ENCODE data around the gene PCBP3.
"Not testable (repeated sequence)": the region's sequence is repeated elsewhere in the genome, so short reads cannot be mapped to it uniquely, and the experiment has no call there.

The PCBP3 gene

DNA sequence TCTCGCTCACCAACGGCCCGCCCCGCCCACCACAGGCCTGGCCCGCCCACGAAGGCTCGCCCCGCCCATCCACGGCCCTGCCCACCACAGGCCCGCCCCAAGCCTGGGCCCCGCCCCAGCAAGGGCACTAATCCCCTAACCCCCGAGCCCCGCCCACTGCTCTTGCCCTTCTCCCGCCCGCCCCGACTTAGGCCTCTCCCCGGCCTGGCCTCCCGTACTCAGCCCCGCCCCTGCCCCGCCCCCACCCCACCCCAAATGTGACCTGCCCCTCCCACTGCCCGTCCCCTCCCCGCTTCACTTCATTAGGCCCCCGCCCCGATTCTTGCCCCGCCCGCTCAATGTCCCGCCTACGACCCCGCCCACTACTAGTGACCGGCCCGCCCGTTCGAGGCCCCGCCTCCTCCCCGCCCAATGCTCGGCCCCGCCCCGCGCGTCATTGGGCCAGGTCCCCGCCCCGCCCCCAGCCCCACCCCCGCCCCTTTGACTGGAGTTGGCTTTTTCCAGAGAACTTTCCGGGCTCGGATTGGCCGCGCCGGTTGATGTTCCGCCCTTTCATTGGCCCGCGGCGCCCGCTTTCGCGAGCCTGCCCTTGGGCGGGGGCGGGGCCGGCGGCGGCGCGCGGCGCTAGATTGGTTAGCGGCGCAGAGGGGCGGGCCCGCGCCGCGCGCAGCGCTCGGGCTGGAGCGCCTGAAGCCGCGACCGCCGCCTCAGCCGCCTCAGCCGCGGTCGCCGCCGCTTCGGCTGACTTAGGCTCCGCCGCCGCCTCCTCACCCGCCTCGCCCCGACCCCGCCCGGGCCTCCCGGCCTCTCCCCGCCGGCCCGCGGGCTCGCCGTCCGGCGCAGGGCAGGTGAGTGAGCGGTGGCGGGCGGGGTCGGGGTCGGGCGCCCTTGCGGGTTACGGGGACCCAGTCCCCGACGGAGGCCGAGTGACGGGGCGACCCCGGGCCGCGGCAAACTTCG is at the start of gene PCBP3:
Gene PCBP3 (plus strand): TSS at position 705 of the 960 bp plus-strand sequence. CDS start 206,361 bp downstream, outside the sequence.
- peak; percentile 97 for DNase-seq (ENCODE audit: low read depth)

DNA sequence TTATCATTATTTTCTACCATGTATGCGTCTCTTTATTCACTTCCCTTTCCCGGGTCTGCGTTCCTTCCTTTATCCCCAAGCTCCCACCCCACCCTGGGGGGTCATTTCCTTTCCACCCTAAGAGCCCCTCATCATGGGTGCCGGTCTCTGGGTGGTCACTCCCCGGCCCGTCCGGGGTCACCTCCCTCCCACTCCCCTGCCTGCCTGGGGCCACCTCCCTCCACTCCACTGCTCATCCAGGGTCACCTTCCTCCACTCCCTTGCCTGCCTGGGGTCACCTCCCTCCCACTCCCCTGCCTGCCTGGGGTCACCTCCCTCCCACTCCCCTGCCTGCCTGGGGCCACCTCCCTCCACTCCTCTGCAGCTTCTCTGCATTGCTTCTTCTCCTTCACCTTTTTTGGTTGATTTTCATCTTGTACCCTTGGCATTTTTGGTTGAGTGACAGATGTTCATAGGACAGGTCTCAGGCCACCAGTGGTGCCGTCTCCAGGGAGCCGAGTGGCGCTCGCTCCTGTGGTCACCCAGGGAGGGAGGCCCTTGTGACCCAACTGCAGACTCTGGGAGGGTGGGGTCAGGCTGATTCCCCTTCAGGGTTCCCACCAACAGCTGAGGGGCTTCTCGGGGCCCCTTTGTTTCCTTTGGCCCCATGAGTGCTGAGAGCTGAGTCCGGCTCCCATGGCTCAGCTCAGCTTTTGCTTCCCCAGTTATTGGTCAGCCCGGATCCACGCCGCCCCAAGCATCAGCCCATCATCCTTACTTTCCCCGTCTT is 48.6 kb upstream of the PCBP3 start:
- DNase-seq (ENCODE audit: low read depth), result no peak

GRCh38 chr21:45595574-45596295 is 47.8 kb upstream of the PCBP3 start:
- no peak for DNase-seq (ENCODE audit: low read depth)

DNA sequence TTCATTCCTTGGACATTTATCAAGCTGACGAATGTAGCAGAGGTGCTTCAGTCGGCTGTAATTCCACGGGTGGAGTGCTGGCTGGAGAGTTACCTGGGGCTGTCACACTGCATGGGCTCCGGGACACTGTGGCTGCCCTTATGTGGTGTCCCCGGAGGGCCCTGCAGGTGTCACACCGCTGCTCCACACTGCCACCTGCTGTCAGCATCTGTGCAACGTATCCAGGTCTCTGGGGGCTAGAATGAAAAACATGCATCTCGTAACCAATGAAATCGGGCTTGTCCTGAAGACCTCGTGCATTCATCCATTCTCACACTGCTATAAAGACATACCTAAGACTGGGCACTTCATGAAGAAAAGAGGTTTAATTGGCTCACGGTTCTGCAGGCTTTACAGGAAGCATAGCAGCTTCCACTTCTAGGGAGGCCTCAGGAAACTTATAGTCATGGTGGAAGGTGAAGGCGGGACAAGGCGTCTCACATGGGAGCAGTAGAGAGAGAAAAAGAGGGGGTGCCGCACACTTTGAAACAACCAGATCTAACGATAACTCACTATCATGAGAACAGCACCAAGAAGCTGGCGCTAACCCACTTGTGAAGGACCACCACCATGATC is 46.7 kb upstream of the PCBP3 start:
- DNase-seq (ENCODE audit: low read depth), result peak; percentile 64

DNA sequence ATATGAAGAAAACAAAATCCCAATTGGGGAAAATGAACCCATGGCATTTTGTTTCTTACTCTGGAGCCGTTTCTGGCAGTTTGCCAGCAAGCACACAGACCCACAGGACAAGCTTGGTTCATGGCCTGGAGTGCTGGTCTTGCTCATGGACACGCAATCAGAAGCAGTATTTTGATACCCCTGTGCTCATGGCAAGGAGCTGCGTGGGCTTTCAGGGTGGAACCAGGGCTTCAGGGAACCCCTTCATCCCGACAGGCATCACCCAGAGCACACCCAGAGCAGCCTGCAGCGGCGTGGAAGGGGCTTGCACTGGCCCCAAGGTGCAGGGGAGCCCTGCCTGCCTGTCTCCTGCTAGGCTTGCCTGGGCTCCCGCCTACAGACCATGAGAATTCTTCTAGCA is 45.4 kb upstream of the PCBP3 start:
- DNase-seq (ENCODE audit: low read depth), result no peak

DNA sequence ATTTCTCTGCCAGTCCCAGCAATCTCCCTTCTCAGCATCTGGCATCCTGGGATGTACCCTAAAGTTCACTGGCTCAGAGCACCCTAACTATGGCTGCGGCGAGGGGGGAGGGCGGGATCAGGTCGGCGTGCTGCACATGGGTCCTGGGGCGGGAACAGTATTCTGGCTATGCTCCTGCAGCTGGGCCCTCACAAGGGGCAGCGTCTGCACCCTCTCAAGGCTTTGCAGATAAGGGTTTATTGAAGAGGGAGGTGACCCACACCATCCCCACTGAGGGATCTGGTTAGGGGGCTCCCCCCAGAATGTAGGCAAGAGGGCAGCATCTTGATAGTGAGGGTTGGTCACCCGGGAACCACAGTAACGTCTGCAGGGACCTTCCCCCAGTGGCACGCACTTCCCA is 44.9 kb upstream of the PCBP3 start:
- DNase-seq (ENCODE audit: low read depth), result no peak

- DNase-seq (ENCODE audit: low read depth), result no peak
These were observed 44.4 kb upstream of the PCBP3 start for GRCh38 chr21:45599146-45599581.

DNA sequence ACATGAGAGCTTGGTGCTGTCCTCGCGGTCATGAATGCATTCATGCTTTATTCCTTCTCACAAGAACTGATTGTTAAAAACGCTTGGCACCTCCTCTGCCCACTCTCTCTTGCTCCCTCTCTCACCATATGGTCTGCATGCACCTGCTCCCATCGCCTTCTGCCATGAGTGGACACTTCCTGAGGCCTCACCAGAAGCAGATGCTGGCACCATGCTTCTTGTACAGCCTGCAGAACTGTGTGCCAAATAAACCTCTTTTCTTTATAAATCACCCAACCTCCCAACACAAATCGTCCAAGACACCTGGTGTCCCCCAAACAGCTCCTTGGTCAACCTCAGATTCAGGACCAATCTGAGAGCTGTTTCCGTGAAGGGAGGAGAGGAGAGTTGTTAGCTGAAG is 43.3 kb upstream of the PCBP3 start:
- DNase-seq (ENCODE audit: low read depth), result no peak

GRCh38 chr21:45601551-45601950 is 42.0 kb upstream of the PCBP3 start:
- no peak for DNase-seq (ENCODE audit: low read depth)

- DNase-seq (ENCODE audit: low read depth), result no peak
These were observed 41.4 kb upstream of the PCBP3 start for GRCh38 chr21:45602106-45602505.

- no peak for DNase-seq (ENCODE audit: low read depth)
These were observed 40.0 kb upstream of the PCBP3 start for GRCh38 chr21:45603481-45603880.

- not testable (repeated sequence) for DNase-seq (ENCODE audit: low read depth)
These were observed 38.8 kb upstream of the PCBP3 start for GRCh38 chr21:45604681-45605080.

DNA sequence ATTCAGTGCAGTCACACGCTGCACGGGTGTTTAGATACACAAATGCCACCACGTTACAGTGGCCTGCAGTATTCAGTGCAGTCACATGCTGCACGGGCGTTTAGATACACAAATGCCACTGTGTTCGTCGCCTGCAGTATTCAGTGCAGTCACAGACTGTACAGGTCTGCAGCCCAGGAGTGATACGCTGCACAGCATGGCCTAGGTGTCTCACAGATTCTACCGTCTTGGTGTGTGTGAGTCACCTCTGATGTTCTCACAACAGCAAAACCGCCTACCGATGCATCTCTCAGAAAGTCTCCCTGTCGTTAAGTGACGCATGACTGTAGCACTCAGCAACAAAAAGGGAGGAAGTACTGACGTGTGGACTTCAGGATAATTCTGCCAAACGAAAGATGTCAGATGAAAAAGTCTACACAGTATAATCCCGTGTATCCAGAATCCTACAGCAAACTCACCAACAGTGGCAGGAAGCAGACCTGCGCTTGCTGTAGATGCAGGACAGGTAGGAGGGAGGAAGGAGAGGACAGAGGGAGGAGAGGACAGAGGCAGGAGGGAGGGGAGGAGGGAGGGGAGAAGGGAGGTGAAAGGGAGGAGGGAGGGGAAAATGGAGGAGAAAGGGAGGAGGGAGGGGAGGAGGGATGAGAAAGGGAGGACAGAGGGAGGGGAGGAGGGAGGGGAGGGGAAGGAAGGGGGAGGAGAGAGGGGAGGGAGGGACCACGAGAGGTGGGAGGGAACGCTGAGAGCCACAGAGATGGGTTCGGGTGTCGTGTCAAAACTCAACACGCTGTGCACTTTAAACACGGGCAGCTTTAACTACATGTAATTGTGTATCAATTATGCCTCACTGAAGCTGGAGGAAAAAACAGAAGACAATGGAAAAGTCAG is 36.3 kb upstream of the PCBP3 start:
- no peak for DNase-seq (ENCODE audit: low read depth)

DNA sequence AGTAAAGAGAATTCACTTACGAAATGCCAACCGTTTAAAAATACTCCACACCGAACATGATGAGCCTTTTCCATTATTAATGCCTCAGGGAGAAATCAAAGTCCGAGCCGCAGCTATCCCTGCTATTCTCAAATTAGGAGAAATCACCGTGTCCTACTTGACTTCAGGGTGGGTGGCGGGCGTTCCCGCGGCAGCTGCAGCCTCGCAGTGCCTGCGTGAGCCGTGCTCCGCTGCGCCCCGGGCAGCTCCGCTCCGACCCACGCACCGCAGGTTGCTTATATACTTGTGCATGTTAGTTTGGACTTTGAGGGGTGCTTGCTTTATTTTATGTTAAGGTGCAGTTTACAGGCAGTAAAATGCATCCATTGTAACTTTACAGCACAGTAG is 35.6 kb upstream of the PCBP3 start:
- DNase-seq (ENCODE audit: low read depth), result no peak

DNA sequence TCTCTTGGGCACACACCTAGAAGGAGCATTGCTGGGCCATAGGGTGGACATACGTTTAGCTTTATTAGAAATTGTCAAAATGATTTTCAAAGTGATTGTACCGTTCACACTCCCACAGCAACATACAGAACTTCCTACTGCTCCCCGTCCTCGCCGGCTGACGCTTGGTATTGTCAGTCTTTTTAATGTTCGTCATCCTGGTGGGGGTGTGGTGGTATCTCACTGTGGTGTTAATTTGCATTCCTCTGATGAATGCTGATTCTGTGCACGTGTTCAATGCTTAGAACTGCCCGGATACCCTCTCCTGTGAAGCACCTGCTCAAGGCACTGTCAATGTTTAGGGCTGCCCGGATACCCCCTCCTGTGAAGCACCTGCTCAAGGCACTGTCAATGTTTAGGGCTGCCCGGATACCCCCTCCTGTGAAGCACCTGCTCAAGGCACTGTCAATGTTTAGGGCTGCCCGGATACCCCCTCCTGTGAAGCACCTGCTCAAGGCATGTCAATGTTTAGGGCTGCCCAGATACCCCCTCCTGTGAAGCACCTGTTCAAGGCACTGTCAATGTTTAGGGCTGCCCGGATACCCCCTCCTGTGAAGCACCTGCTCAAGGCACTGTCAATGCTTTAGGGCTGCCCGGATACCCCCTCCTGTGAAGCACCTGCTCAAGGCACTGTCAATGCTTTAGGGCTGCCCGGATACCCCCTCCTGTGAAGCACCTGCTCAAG is 34.6 kb upstream of the PCBP3 start:
- DNase-seq (ENCODE audit: low read depth), result not testable (repeated sequence)

GRCh38 chr21:45609616-45610015 is 33.9 kb upstream of the PCBP3 start:
- DNase-seq (ENCODE audit: low read depth), result not testable (repeated sequence)

DNA sequence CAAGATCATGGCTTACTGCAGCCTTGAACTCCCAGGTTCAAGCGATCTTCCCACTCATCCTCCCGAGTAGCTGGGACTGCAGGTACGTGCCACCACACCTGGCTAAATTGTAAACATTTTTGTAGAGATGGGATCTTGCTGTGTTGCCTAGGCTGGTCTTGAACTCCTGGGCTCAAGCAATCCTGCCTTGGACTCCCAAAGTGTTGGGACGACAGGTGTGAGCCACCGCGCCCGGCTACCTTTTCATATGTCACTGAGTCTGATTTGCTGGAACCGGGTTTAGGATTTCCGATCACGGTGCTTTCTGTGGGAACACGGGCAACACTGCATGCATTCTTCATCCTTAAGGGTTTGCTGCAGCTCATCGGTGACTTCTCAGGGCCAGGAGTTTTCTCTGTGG is 32.2 kb upstream of the PCBP3 start:
- DNase-seq (ENCODE audit: low read depth), result no peak

- no peak for DNase-seq (ENCODE audit: low read depth)
These were observed 31.4 kb upstream of the PCBP3 start for GRCh38 chr21:45611939-45612664.

GRCh38 chr21:45612665-45613019 is 30.9 kb upstream of the PCBP3 start:
- not testable (repeated sequence) for DNase-seq (ENCODE audit: low read depth)

DNA sequence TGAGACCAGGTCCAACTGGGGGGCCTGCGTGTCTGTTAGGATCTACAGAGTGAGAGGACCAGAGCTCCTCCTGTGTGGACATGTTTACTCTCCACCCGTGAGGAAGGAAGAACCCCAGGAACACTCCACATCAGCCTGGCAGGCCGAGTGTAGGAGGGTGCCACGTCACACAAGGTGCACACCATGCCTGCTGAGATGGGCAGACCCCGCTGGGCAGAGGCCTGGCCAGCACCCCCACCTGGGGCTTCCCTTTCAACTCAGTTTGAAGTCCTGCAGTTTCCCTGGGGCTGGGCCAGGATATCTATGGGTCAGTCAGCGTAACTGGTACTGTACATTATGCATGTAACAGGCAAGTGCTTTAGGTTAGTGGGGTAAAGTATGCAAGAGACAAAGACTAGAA is 30.1 kb upstream of the PCBP3 start:
- DNase-seq (ENCODE audit: low read depth), result no peak
